Astrocyte (in vitro differentiated cells and primary cell): Measurements from ENCODE around the gene DSN1.

Experiments used
- EZH2 ChIP-seq: IDR thresholded peaks from 2 replicates; pipeline ENCODE4 v1.6.1; 2012; ENCODE audit warnings: mild to moderate bottlenecking, low read length, inconsistent platforms; ENCODE audit not compliant: insufficient read depth
- TF ChIP-seq, protein P1 (sequence below): IDR thresholded peaks from 2 replicates; pipeline ENCODE4 v1.5.1; 2011; ENCODE audit warnings: low read depth, mild to moderate bottlenecking, inconsistent platforms, low read length, moderate library complexity; ENCODE audit not compliant: insufficient read depth

DNA sequence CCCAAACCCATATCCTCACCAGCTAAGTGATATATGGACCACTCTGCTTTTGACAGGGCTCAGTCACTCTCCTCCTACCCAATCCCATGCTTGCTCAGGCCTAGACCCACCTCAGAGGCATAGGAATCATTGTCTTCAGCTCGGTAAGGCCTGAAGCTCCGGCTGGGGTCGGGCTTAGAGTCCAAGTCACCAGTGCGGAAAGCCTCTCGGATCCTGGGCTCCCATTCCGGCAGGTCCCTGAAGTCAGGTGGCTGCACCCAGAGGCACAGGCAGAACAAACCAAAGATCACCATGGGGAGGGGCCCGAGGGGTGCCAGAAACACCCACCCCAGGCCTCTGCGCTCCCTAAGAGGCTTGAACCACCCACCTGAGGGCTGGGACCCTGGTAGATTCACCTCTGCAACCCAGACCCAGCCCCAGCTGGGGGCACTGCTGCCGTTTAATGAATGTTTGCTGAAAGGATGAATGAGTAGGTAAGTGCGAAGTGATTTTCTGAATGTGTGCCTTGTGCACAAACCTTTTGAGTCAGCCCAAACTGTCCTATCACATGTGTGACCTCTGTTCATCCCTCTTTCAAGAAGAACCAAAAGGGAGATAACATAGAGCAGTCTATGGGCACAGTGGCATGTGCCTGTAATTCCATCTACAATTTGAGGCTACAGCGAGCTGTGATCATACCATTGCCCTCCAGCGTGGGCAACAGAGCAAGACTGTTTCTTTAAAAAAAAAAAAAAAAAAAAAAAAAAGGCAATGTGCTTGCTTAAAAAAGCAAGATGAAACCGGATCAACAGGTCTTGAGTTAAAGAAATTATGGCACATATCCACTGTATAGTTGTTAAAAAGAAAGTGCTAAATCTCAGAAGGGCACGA is 39.3 kb upstream of the DSN1 start:
- TF ChIP-seq, protein P1, sequence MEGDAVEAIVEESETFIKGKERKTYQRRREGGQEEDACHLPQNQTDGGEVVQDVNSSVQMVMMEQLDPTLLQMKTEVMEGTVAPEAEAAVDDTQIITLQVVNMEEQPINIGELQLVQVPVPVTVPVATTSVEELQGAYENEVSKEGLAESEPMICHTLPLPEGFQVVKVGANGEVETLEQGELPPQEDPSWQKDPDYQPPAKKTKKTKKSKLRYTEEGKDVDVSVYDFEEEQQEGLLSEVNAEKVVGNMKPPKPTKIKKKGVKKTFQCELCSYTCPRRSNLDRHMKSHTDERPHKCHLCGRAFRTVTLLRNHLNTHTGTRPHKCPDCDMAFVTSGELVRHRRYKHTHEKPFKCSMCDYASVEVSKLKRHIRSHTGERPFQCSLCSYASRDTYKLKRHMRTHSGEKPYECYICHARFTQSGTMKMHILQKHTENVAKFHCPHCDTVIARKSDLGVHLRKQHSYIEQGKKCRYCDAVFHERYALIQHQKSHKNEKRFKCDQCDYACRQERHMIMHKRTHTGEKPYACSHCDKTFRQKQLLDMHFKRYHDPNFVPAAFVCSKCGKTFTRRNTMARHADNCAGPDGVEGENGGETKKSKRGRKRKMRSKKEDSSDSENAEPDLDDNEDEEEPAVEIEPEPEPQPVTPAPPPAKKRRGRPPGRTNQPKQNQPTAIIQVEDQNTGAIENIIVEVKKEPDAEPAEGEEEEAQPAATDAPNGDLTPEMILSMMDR, result no peak
- TF ChIP-seq EZH2, result no peak
